Dendritic cell treated with granulocyte-macrophage colony-stimulating factor and Interleukin-4, amounts not matched to agents 40 ng/mL and 50 ng/mL, for 4 days (primary cell): ENCODE data around the gene IQSEC1.

Source experiments
- H3K27ac Mint-ChIP-seq: one replicate; pipeline ENCODE4 v1.8.0; 2022; ENCODE audit warnings: mild to moderate bottlenecking, mixed read lengths
- H3K27me3 Mint-ChIP-seq: one replicate; pipeline ENCODE4 v1.8.0; 2022; ENCODE audit warnings: mild to moderate bottlenecking, mixed read lengths
- H3K36me3 Mint-ChIP-seq: one replicate; pipeline ENCODE4 v1.8.0; 2022; ENCODE audit warnings: low read depth, mixed read lengths
- H3K4me1 Mint-ChIP-seq: one replicate; pipeline ENCODE4 v1.8.0; 2022; ENCODE audit warnings: low read depth, mixed read lengths
- H3K4me3 Mint-ChIP-seq: one replicate; pipeline ENCODE4 v1.8.0; 2022; ENCODE audit warnings: mild to moderate bottlenecking, moderate library complexity, mixed read lengths
- H3K9me3 Mint-ChIP-seq: one replicate; pipeline ENCODE4 v1.8.0; 2022; ENCODE audit warnings: mixed read lengths
- intact Hi-C: fragments of 100-400 bp; cut with micrococcal nuclease; formaldehyde crosslinking; loops from one replicate; pipeline ENCODE4 v1.15.0; 2022

The IQSEC1 gene

DNA sequence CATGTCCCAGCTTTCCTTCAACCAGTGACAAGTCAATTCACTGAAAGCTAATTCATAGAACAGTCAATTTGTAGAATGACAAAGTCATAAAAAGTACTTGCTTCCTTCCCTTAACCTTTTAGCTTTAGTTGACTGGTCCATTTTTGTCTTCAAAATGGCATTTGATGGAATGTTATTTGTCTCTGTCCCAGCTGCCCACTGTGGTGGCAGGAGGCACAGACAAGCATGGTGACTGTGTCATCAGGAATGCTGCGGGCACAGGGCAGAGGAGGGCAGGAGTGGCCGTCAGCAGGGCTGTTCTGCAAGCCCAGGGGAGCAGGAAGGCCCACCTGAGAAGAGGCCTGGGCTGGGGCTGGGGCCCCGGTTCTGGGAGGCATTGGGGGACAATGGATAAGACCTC, 10.0 kb downstream of the IQSEC1 start:
- Mint-ChIP-seq H3K27ac (no peak overlapping the region), H3K36me3 (no peaks in the 10 kb centered on the region), H3K27me3 (peaks cover 24% of the 10 kb centered on the region), H3K9me3 (no peaks in the 10 kb centered on the region), H3K4me1 (peaks cover 15% of the 10 kb centered on the region), H3K4me3 (no peak overlapping the region)
- intact Hi-C loops = no loop called here

DNA sequence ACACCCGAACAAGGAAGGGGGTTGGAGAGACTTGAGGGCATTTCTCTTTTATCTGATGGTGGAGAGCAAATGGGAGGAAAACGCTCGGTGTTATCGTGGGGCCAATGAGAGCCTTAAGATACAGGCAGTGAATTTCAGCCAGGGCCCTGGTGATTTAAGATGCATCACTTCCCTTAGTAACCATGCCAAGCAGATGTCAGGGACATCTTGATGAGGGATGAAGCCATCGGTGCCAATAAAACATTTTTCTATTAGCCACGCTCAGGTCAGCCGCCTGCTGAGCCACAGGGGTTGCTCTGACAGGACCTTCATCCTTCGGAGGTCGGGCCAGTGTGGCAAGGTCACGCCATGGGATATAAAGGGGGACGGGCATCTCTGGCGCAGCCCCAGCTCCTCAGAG, 10.6 kb downstream of the IQSEC1 start:
- peaks cover 24% of the 10 kb centered on the region for H3K27me3 Mint-ChIP-seq
- H3K9me3 Mint-ChIP-seq = no peaks in the 10 kb centered on the region
- H3K4me1 Mint-ChIP-seq = peaks cover 15% of the 10 kb centered on the region
- H3K36me3 Mint-ChIP-seq = no peaks in the 10 kb centered on the region
- no peak overlapping the region for H3K4me3 Mint-ChIP-seq
- intact Hi-C loops = no loop called here
- H3K27ac Mint-ChIP-seq = no peak overlapping the region

DNA sequence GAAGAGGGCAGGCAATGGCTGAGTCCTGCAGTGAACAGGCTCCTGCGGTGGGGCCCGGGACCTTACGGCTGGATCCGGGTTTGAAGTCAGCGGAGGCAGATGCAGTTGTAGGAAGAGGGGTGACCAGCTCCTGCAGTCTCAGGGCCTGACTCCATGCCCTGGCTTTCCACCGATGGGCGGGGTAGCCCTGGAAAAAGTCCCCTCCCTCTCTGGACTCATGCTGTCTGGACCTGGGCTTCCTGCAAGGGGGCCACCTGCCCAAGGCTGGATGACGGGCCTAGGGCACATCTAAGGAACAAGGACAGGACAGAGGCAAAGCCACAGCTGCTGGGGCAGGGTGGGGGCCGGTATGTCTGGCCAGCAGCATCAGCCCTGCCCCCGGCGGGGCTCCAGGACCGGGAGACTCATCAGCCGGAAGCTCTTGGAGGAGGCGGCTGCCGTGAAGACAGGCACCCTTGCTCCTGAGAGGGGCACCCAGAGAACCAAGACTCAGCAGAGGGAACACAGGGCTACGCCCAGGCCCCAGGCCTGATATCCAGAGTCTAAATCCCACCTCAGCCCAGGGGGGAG, 12.8 kb downstream of the IQSEC1 start:
- H3K4me3 Mint-ChIP-seq = no peak overlapping the region
- H3K9me3 Mint-ChIP-seq = no peaks in the 10 kb centered on the region
- peaks cover 12% of the 10 kb centered on the region for H3K27me3 Mint-ChIP-seq
- H3K27ac Mint-ChIP-seq = no peak overlapping the region
- intact Hi-C loops = no loop called here
- no peaks in the 10 kb centered on the region for H3K4me1 Mint-ChIP-seq
- H3K36me3 Mint-ChIP-seq = no peaks in the 10 kb centered on the region

DNA sequence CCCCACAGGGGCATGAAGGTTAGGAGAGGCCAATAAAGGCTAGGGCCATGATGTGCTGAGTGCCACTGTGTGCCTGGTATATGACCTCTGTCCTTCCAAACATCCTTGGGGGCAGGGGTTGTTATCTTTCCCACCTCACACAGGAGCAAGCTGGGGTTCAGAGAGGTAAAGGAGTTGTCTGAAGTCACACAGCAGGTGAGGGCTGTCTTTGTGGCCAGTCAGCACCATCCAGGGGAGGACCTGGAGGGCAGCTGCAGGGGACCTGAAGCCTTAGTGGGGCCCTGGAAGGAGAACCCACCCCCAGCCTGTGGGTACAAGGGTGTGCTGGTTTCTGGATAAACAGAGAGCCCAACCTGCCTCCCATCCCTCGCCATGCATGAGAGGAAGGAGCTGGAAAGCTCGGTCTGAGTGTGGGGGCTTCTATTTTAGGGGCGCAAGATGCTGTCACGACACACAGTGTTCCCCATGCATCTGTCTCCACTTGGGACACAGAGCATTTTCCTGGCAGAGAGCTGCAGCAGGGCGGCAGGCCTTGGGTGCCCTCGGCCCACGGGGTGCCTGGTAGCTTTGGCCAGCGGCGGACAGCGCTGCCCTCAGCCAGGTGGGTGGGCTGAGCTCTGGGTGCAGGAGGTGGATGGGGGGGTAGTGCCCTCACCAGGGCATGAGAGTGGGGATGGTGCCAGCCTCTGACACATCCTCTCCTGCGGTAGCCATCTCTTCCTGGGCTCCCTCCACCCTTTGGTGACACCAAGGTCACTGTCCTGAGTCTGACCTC, 14.7 kb downstream of the IQSEC1 start:
- H3K36me3 Mint-ChIP-seq = no peaks in the 10 kb centered on the region
- H3K4me1 Mint-ChIP-seq = no peaks in the 10 kb centered on the region
- H3K4me3 Mint-ChIP-seq = no peak overlapping the region
- H3K9me3 Mint-ChIP-seq = no peaks in the 10 kb centered on the region
- no peak overlapping the region for H3K27ac Mint-ChIP-seq
- H3K27me3 Mint-ChIP-seq = peaks cover 17% of the 10 kb centered on the region
- intact Hi-C loops = no loop called here

GRCh38 chr3:13057282-13058040, 15.8 kb downstream of the IQSEC1 start:
- Mint-ChIP-seq H3K27ac (no peak overlapping the region), H3K36me3 (no peaks in the 10 kb centered on the region)
- intact Hi-C loops = no loop called here

DNA sequence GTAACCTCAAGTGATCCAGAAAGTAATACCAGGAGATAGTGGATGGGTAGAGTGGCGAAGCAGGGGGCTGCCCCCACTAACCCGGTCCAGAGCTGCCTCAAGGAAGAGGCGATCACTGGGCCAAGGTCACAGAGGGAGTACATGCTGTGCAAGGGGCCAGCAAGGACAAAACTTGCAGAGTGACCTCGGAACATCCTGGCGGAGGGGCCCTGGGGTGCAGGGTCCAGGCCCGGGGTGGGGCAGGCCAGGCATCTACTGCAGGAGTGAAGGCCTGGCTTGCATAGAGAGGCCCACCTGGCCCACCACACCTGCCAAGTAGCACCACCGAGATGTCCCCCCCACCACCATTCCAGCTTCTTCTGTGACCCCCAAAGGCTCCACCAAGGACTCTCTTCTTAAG, 17.6 kb downstream of the IQSEC1 start:
- no peaks in the 10 kb centered on the region for H3K4me1 Mint-ChIP-seq
- no peak overlapping the region for H3K4me3 Mint-ChIP-seq
- intact Hi-C loops = no loop called here
- H3K36me3 Mint-ChIP-seq = no peaks in the 10 kb centered on the region
- H3K27ac Mint-ChIP-seq = no peak overlapping the region
- peaks cover 18% of the 10 kb centered on the region for H3K27me3 Mint-ChIP-seq
- no peaks in the 10 kb centered on the region for H3K9me3 Mint-ChIP-seq

More at GRCh38 chr3:13057282-13058040, 15.8 kb downstream of the IQSEC1 start:
- Mint-ChIP-seq H3K27me3 (peaks cover 19% of the 10 kb centered on the region), H3K4me1 (no peaks in the 10 kb centered on the region), H3K4me3 (no peak overlapping the region), H3K9me3 (no peaks in the 10 kb centered on the region)

- intact Hi-C loops = no loop called here
- Mint-ChIP-seq H3K27ac (no peak overlapping the region), H3K27me3 (peaks cover 11% of the 10 kb centered on the region), H3K36me3 (no peaks in the 10 kb centered on the region), H3K4me3 (no peak overlapping the region), H3K4me1 (no peaks in the 10 kb centered on the region), H3K9me3 (no peaks in the 10 kb centered on the region)
Observed at GRCh38 chr3:13054341-13055285, 18.6 kb downstream of the IQSEC1 start.

DNA sequence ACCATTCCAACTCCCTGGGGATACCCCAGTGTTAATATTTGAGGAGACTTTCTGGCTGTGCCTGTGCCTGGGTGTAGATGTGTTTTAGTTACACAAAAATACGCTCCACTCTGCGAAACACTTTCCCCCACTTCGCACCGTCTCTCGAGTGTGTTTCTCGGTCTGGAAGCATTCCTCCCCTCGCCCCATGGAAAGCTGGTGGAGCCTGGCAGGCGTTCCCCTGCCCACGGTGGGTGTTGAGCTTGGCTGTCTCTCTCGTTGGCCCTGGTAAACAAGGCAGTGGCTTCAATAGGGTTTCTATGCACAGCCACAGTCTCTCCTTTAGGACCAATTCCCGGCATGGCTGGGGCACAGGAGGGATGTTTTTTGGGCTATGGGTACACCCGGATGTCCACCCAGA, 19.3 kb downstream of the IQSEC1 start:
- Mint-ChIP-seq H3K27ac (no peak overlapping the region), H3K36me3 (no peaks in the 10 kb centered on the region), H3K27me3 (peaks cover 11% of the 10 kb centered on the region), H3K9me3 (no peaks in the 10 kb centered on the region), H3K4me1 (peaks cover 1% of the 10 kb centered on the region), H3K4me3 (no peak overlapping the region)
- intact Hi-C loops = no loop called here

DNA sequence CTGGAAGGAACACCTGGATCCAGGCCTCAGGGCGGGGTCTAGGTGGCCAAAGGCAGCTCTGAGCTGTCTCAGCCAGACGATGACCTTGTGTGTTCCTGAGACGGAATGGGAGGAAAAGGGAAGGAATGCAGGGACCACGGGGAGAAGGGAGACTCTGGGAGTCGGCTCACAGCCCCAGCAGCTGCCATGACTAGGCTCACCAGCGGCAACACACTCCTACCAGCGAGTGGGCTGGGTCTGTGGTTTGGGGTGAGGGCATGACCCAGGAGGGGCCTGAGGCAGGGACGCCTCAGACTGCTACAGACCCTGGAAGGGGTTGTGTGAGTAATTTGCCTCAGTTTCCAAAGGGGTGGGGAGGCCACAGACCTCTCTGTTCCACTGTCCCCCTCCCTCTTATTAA, 19.8 kb downstream of the IQSEC1 start:
- no peak overlapping the region for H3K27ac Mint-ChIP-seq
- H3K4me1 Mint-ChIP-seq = peaks cover 6% of the 10 kb centered on the region
- peaks cover 13% of the 10 kb centered on the region for H3K27me3 Mint-ChIP-seq
- H3K9me3 Mint-ChIP-seq = no peaks in the 10 kb centered on the region
- H3K36me3 Mint-ChIP-seq = no peaks in the 10 kb centered on the region
- intact Hi-C loops = no loop called here
- no peak overlapping the region for H3K4me3 Mint-ChIP-seq

DNA sequence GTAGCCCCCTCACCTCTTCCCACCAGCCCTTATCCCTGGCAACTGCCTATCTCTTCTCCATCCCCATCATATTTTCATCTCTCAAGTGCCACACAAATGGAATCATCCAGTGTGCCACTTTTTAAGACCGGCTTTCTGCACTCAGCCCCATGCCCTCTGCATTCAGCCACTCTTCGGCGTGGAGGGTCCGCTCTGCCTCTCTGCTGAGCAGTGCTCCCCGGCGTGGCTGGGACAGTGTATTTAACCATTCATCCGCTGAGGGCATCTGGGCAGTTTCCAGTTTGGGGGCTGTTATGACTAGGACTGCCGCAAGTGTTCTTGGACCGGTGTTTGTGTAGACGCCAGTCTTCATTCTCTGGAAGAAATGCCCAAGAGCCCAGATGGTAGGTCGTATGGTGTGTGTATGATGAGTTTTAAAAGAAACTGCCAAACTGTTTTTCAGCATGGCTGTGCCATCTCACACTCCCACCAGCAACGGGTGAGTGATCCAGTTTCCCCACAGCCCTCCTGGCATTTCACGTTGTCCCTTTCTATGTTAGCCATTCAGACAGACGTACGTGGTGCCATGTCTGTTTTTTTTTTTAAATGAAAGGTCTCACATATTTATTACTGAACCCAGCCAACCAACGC, 20.9 kb downstream of the IQSEC1 start:
- no peaks in the 10 kb centered on the region for H3K9me3 Mint-ChIP-seq
- no peaks in the 10 kb centered on the region for H3K36me3 Mint-ChIP-seq
- peaks cover 8% of the 10 kb centered on the region for H3K4me1 Mint-ChIP-seq
- H3K27me3 Mint-ChIP-seq = peaks cover 16% of the 10 kb centered on the region
- intact Hi-C loops = no loop called here
- H3K4me3 Mint-ChIP-seq = no peak overlapping the region
- H3K27ac Mint-ChIP-seq = no peak overlapping the region

DNA sequence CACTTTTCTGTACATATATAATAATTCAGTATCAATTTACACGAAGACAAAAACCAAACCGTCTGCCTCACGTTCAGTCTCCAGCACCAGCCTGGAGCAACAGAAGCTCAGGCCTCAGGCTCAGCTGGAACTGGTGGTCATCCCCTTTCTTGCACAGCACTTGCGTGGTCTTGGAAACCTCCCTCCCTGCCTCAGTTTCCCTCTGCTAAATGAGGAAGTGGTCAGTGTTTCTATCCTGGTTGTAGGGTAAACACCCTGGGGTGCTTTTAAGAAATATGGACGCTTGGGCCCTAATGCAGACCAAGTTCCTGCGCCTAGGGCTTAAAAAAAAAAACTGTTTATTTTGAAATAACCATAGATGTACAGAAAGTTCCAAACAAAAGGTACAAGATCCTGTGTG, 21.6 kb downstream of the IQSEC1 start:
- Mint-ChIP-seq H3K27me3 (peaks cover 19% of the 10 kb centered on the region), H3K36me3 (no peaks in the 10 kb centered on the region), H3K9me3 (no peaks in the 10 kb centered on the region), H3K27ac (no peak overlapping the region), H3K4me3 (no peak overlapping the region), H3K4me1 (peaks cover 15% of the 10 kb centered on the region)
- intact Hi-C loops = no loop called here

- no peaks in the 10 kb centered on the region for H3K9me3 Mint-ChIP-seq
- peaks cover 20% of the 10 kb centered on the region for H3K27me3 Mint-ChIP-seq
- H3K27ac Mint-ChIP-seq = no peak overlapping the region
- intact Hi-C loops = no loop called here
- H3K4me1 Mint-ChIP-seq = peaks cover 20% of the 10 kb centered on the region
- no peaks in the 10 kb centered on the region for H3K36me3 Mint-ChIP-seq
- no peak overlapping the region for H3K4me3 Mint-ChIP-seq
Observed at GRCh38 chr3:13051066-13051465, 22.2 kb downstream of the IQSEC1 start.

GRCh38 chr3:13050446-13050845, 22.8 kb downstream of the IQSEC1 start:
- no peak overlapping the region for H3K4me3 Mint-ChIP-seq
- peaks cover 20% of the 10 kb centered on the region for H3K27me3 Mint-ChIP-seq
- H3K36me3 Mint-ChIP-seq = no peaks in the 10 kb centered on the region
- peaks cover 27% of the 10 kb centered on the region for H3K4me1 Mint-ChIP-seq
- no peaks in the 10 kb centered on the region for H3K9me3 Mint-ChIP-seq
- H3K27ac Mint-ChIP-seq = no peak overlapping the region
- intact Hi-C loops = no loop called here
